Thyroid gland (tissue), 4 donors: ENCODE results near the gene YPEL1. TPM values are rescaled to one million over a fixed set of nuclear protein-coding genes. Genes with fewer than 3 reads are reported as not detected.

Experiments
- DNase-seq, 2 donors: peaks; one replicate each; pipeline ENCODE4 v3.0.0-alpha.2; 2019
- H3K27ac ChIP-seq, 3 donors: fragments of 200-600 bp; sonication (generic); 1 replicate in 2 of 3; 2 replicates in 1 of 3; pipeline ENCODE4 v1.5.1; 2016 to 2019; ENCODE audit warnings: mild to moderate bottlenecking in 1 of 3, moderate library complexity in 1 of 3
- H3K27me3 ChIP-seq: fragments of 200-600 bp; sonication (generic); one replicate; pipeline ENCODE4 v1.5.1; 2019
- H3K36me3 ChIP-seq, 2 donors: fragments of 200-600 bp; sonication (generic); one replicate each; pipeline ENCODE4 v1.5.1; 2016 to 2019
- H3K4me1 ChIP-seq, 2 donors: fragments of 200-600 bp; sonication (generic); one replicate each; pipeline ENCODE4 v1.5.1; 2017 to 2019
- H3K4me3 ChIP-seq, 3 donors: fragments of 200-600 bp; sonication (generic); replicated peaks in 1 of 3; 1 replicate in 2 of 3; 2 replicates in 1 of 3; pipeline ENCODE4 v1.5.1; 2016; ENCODE audit warnings: mild to moderate bottlenecking in 1 of 3
- H3K9me3 ChIP-seq: fragments of 200-600 bp; sonication (generic); one replicate; pipeline ENCODE4 v1.5.1; 2017
- CTCF ChIP-seq, 6 experiments: fragments of 200-600 bp in 3 of 6; fragments of 450-650 bp in 3 of 6; sonication (generic) in 3 of 6; IDR thresholded peaks; one replicate each; pipeline ENCODE4 v1.5.1; 2016 to 2019; ENCODE audit warnings: antibody characterized with exemption in 6 of 6, mild to moderate bottlenecking in 2 of 6, inconsistent platforms in 1 of 6, moderate library complexity in 1 of 6
- POLR2A ChIP-seq, 2 donors: fragments of 450-650 bp; IDR thresholded peaks; one replicate each; pipeline ENCODE4 v1.6.1; 2017; ENCODE audit warnings: antibody characterized with exemption in 2 of 2, mild to moderate bottlenecking in 2 of 2, moderate library complexity in 1 of 2
- WGBS, 2 donors: methylation state at CpG; one replicate each; pipeline ENCODE4 v1.1.5; 2017; 5-methylcytosine and 5-hydroxymethylcytosine counted together
- intact Hi-C: fragments of 100-400 bp; cut with DNase I; formaldehyde crosslinking; loops from one replicate; pipeline ENCODE4 v1.15.1; 2023
- total RNA-seq, 4 donors: library from RNA; depleted of rRNA; stranded (reverse); fragments of >200 nt; gene quantifications; one replicate each; pipeline ENCODE4 v1.2.3, GENCODE V29; 2016

The YPEL1 gene
- total RNA-seq, 4 donors from 2014 or later, result 4.1 to 6.7 (median 5.4) TPM

DNA sequence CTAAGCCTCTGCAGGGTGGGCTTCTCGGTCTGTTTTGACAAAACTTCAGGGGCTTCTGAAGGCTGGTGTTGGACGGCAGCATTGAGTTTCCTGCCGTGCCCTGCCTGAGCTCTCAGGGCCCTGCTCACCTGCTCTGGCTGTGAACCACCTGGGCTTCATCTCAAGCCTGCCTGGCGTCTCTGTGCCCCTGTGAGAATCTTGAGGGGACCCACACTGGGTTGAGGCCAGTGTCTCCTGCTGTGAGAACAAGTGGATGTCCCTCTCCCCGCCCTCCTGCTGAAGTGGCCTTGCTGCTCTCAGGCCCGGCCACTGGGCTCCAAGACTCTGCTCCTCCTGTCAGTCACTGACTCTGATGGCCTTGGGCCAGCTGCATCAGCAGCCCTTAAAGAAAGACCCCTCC, 39.5 kb downstream of the YPEL1 start:
- no peak overlapping the region for H3K4me3 ChIP-seq
- DNase-seq, result no peak
- H3K27me3 ChIP-seq, result no peaks in the 10 kb centered on the region
- no peaks in the 10 kb centered on the region for H3K9me3 ChIP-seq
- peaks cover 27 to 47% of the 10 kb centered on the region in 2 donors for H3K36me3 ChIP-seq
- intact Hi-C loops, result no loop called here
- H3K27ac ChIP-seq, result peak overlapping the region in 1 of 3 donors; percentile 23
- 83 to 92% methylated on average over 2 to 6 of the region's 6 CpGs for WGBS, 2 donors
- no peak for TF ChIP-seq CTCF (IDR thresholded peaks at IDR 0.05)
- H3K4me1 ChIP-seq, result peaks cover 27 to 32% of the 10 kb centered on the region in 2 donors

- WGBS, 2 donors, result 88 to 99% methylated on average over 6 of the region's 6 CpGs
- H3K36me3 ChIP-seq, result peaks cover 27 to 47% of the 10 kb centered on the region in 2 donors
Measured at GRCh38 chr22:21695430-21696085, 40.0 kb downstream of the YPEL1 start.

GRCh38 chr22:21694795-21695429, 40.7 kb downstream of the YPEL1 start:
- no peak for TF ChIP-seq CTCF (IDR thresholded peaks at IDR 0.05)
- TF ChIP-seq POLR2A (IDR thresholded peaks at IDR 0.05), result no peak

More at GRCh38 chr22:21695430-21696085, 40.0 kb downstream of the YPEL1 start:
- no peaks in the 10 kb centered on the region for H3K9me3 ChIP-seq
- no peak for TF ChIP-seq POLR2A (IDR thresholded peaks at IDR 0.05)
- TF ChIP-seq CTCF (IDR thresholded peaks at IDR 0.05), result no peak
- intact Hi-C loops, result no loop called here
- H3K4me3 ChIP-seq, result no peak overlapping the region
- H3K4me1 ChIP-seq, result peaks cover 27 to 30% of the 10 kb centered on the region in 2 donors
- H3K27me3 ChIP-seq, result no peaks in the 10 kb centered on the region
- no peak for DNase-seq
- no peak overlapping the region for H3K27ac ChIP-seq

DNA sequence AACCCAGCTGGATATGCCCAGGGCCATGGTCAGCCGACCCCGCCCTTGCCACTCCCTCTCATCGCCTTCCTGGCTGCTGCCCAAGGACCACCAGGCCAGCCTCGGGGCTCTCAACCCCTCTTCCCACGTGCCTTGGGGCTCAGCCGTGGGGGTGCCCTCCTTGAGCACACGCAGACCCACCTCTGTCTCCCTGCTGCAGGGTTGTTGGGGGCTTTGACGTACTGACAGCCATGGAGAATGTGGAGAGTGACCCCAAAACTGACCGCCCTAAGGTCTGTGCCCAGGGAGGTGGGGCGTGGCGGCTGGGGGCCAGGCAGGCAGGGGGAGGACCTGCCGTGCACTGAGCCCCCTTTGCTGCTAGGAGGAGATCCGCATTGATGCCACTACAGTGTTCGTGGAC, 41.2 kb downstream of the YPEL1 start:
- H3K4me3 ChIP-seq, result no peak overlapping the region
- no peak for TF ChIP-seq POLR2A (IDR thresholded peaks at IDR 0.05)
- no peak for TF ChIP-seq CTCF (IDR thresholded peaks at IDR 0.05)
- no peaks in the 10 kb centered on the region for H3K9me3 ChIP-seq
- H3K27ac ChIP-seq, result no peak overlapping the region
- 83 to 92% methylated on average over 9 to 10 of the region's 14 CpGs for WGBS, 2 donors
- peaks cover 25 to 26% of the 10 kb centered on the region in 2 donors for H3K4me1 ChIP-seq
- H3K36me3 ChIP-seq, result peaks cover 33 to 47% of the 10 kb centered on the region in 2 donors
- no peaks in the 10 kb centered on the region for H3K27me3 ChIP-seq
- no peak for DNase-seq
- intact Hi-C loops, result no loop called here

More at GRCh38 chr22:21694795-21695429, 40.7 kb downstream of the YPEL1 start:
- WGBS, 2 donors, result 84 to 88% methylated on average over 5 to 9 of the region's 20 CpGs
- Histone ChIP-seq H3K27me3 (no peaks in the 10 kb centered on the region), H3K4me3 (no peak overlapping the region), H3K4me1 (peaks cover 28 to 29% of the 10 kb centered on the region in 2 donors), H3K9me3 (no peaks in the 10 kb centered on the region), H3K27ac (no peak overlapping the region), H3K36me3 (peaks cover 28 to 47% of the 10 kb centered on the region in 2 donors)
- intact Hi-C loops, result no loop called here
- no peak for DNase-seq

GRCh38 chr22:21693999-21694341, 41.6 kb downstream of the YPEL1 start:
- no peaks in the 10 kb centered on the region for H3K9me3 ChIP-seq
- peaks cover 21 to 22% of the 10 kb centered on the region in 2 donors for H3K4me1 ChIP-seq
- peaks cover 34 to 50% of the 10 kb centered on the region in 2 donors for H3K36me3 ChIP-seq
- no peaks in the 10 kb centered on the region for H3K27me3 ChIP-seq
- no peak for TF ChIP-seq POLR2A (IDR thresholded peaks at IDR 0.05)
- TF ChIP-seq CTCF (IDR thresholded peaks at IDR 0.05), result no peak
- DNase-seq, result no peak
- no peak overlapping the region for H3K27ac ChIP-seq
- H3K4me3 ChIP-seq, result no peak overlapping the region
- intact Hi-C loops, result no loop called here
- 94 to 96% methylated on average over 12 to 13 of the region's 13 CpGs for WGBS, 2 donors
